Activated gamma-delta T cell (primary cell): ENCODE measurements around the gene TWIST2.

Experiments
- DNase-seq: peaks from one replicate; lab custom pipeline; 2025; lab: John Stamatoyannopoulos, UW

TWIST2 gene

DNA sequence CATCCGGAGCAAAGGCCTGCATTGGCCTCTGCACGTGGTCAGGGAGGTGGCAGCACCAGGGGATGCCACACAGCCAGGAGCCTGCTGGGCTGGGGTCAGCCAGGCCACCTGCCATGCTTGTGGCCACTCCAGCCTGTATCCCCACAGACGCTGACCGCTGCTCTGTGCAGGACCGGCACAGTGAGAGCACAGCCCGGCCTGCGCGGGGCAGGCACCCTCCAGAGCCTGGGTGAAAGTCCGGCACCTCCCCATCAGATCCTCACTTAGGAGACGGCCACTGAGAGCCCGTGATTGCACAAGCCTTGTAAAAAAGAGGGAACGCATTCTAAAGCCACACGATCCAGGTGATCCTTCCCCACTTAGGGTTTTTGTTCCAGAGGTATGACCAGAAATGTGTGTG lies 42.2 kb downstream of the TWIST2 start:
- DNase-seq, result no peak

DNA sequence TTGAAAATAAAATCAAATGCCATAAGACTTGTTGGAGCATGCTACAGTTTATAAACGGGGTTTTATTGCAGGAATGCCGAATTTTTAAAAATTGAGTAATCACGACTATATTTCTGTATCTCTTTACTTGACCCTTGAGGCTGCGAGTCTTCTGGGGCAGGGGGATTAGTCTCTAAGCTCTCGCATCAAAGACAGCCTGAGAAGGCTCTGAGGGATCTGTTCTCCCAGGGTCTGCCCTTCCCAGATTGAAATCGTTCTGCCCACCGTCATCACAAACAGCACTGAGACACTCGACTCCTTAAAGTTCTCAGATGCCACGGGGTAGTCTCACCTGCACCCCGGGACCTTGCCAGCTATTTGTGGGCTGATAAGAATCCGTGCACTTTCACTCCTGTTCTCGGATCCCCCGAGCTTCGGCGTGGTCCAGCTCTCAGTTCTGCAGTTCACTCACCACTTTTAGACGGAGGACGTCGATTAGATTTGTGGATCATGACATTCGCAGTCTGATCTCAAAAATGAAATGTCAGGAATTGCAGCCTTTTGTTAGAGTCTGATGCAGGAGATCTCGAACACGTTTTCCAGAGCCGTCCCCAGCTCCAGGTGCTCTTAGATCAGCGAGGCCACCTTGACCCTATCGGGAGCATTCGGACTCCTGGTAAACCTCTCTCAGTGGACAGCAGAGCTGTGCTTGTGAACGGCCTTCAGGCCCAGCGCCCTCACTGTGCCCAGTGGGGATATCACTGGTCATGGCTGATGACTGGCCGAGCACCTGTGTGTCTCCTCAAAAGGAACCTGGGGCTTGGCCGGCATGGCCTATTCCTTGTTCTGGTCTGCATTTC lies 43.0 kb downstream of the TWIST2 start:
- no peak for DNase-seq

DNA sequence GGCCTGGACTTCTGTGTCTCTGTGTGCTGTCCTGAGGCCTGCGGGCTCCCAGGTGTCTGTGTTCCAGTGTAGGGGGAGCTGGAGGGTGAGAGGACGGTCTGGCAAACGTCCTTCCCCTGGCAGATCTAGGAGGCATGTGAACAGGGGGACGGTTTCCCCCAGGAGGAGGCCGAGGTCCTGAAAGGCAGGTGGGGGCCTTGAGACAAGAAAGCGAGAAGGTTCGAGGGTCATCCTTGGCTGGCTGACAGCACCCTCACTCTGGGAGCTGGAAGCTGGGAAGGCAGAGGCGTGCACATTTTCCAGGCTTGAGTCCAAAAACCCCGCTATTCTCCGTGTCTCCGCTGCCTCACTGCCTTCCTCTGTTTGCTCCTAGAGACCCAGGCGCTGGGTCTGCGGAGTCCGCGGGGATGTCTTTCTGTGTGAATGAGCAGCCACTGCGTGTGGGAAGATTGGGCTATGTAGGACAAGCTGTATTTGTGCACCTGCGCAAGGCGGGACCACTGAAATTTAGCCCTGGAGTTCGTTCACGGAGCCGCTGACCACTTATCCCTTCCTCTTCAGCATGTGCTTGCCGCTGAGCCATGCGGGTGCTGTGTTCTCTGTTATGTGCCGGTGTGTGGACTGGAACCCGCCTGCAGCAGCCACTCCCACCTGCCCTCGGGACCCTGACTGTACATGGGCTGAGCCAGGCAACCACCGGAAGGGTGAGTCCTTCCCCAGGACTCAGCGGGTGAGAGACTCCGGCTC lies 43.7 kb downstream of the TWIST2 start:
- DNase-seq, result no peak

DNA sequence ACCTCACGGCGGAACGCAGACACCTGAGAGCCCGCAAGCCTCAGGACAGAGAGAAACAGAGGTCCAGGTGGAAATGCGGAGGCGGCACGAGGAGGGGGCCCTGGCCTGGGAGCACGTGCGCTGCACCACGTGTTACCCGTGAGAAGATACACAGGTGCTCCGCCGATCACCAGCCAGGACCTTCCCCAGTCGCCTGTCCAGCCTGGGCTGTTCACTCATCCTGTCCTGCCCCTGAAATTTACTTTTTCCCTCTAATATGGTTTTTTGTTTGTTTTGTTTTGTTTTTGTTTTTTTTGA lies 44.3 kb downstream of the TWIST2 start:
- no peak for DNase-seq

DNA sequence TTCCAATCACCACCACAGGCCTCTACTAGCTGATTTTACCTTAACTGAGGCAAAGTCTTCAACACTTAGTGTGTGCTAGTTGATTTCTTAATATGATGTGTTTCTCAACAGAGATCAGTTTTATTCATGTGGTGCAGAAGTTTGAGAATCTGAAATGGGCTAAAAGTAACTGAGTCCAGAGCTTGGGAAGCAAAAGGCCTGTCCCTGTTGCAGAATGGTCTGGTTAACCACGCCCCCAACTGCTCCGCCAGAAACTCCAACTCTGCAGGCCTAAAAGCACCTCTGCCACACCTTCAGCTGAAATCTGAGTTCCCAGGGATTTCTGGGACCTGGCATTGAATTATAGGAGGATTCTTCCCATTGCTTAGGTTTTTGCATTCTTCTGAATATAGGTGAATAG lies 44.9 kb downstream of the TWIST2 start:
- no peak for DNase-seq

DNA sequence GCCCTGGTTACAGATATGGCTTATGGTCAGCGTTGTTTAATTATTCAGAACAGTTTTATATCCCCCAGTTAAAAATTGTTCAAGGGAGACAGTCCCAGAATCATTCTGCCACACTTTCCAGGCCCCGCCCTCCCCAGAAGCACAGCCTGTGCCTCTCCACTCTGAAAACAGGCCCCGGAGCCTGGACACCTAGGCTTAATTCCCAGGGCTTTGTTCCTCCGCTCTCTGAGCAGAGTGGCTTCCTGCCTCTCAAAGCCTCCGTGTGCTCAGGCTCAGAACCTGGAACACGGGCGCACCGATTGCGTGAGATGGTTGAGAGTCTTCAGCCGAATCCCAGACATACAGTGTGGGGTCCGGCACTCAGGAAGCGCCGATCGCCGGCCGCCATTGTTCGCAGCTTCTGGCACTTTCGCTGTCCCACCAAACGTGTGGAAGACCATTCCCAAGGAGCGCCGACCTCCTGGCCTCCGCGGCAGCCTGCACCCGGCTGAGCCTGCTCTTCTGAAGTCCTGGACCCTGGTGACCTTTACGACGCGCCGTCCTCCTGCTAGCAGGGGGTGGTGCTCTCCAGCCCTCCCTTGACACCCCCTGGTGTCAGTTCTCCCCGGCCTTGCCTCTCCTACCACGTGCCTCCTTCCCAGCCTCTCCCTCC lies 45.6 kb downstream of the TWIST2 start:
- no peak for DNase-seq

- DNase-seq, result no peak
Observed at GRCh38 chr2:238894226-238894949, 46.5 kb downstream of the TWIST2 start.

GRCh38 chr2:238894950-238895298 lies 47.0 kb downstream of the TWIST2 start:
- DNase-seq, result no peak

- no peak for DNase-seq
Observed at GRCh38 chr2:238895361-238895882, 47.5 kb downstream of the TWIST2 start.

- no peak for DNase-seq
Observed at GRCh38 chr2:238895891-238896600, 48.2 kb downstream of the TWIST2 start.

DNA sequence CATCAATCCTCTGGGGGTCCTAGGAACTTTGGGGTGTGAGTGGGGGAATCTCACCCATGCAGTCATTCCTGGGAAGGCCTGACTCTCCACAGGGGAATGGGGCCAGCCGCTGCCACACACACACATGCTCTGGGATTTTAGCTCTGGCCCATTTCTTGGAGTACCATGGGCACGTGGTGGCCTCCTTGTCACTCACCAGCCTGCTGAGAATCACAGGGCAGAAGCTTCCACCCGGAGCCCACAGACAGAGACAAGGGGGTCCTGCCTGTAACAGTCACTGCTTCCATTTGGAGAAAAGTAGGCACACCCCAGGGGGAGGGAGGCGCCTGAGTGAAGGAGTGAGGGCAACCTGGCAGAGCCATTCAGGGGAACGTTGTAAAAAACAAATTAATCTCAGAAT lies 48.8 kb downstream of the TWIST2 start:
- DNase-seq, result no peak

DNA sequence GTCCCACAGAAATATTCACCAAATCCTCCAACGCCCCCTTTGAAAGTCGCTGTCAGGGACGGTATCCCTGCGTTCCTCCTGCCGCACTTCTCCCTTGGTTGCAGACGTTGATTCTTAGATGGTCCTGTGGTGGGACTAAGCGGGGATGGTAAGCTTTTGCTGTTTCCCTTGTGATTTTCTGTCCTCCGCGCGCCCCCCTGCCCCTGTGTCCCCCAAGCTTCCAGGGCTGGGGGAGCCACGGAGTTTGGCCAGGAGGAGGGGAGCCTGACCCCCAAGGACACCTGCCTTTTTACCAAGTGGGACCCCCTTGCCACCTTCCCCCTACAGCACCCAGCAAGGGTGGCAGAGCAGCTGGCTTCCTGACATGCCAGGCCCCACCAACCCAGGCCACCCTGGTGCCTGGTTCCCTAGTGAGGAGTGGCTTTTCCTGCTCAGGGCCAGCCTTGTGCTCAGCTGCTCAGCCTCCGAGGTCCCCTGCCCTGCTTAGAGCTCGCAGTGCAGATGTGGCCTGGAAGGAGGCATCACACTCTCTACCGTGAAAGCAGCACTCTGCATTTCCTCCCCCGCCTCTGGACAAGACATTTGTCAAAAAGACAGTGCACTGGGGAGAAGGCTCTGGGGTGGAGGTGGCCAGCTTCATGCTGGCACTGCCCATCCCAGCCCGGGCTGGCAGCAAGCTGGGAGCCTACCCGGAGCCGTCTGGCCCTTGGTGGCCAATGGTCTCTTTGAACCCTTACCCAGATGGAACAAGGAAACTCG lies 49.4 kb downstream of the TWIST2 start:
- no peak for DNase-seq

DNA sequence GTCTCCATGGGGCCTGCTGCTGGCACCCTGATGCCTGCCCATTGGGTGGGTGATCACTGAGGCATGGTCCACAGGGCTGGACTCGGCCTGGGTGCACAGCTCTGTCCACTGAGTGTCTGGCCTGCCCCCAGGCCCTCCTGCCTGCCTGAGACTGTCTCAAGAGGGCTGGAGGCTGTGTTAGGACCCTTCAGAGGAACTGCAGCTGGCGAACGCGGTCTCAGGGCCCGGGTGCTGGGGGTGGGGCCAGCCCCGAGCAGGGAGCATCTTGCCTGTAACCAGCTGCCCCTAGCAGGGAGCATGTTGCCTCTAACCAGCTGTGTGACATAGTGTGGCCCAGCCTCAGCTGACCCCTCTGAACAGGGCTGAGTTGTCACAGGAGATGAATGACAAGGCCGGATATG lies 50.0 kb downstream of the TWIST2 start:
- no peak for DNase-seq

GRCh38 chr2:238898534-238899281 lies 50.8 kb downstream of the TWIST2 start:
- no peak for DNase-seq

DNA sequence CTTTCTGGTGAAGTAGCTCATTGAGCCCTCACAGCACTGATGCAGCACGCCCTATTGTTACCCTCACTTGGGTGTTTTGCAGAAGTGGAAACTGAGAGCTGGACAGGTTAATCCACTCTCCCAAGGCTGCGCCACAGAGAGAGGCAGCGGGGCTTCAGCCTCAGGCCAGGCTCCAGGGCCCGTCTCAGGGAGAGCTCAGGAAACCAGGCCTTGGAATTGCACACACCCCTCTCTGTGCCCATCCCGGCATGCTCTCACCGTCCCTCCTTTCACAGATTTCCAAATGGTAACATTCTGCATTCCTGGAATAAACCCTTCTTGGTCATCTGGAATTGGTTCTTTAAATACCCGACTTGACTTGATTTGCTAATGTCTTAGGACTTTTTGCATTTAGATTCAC lies 51.5 kb downstream of the TWIST2 start:
- DNase-seq, result no peak

DNA sequence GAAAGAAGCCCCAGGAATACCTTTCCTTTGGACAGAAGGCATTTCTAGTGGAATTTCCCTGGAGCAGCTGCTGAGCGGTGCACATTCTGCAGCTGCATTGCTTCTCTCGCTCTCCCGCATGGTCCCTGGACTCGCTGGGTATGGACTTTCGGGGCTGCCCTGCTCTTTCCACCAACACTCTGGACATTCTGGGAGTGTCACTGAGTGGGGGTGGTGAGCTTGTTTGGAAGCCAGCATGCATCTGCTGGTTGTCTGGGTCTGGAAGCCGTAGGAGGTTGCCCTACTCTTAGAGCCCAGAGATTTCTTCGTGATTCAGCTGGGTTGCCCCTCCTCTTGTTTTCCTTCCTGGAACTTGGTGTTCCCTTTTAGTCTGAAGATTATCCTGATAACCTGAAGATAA lies 52.6 kb downstream of the TWIST2 start:
- no peak for DNase-seq

GRCh38 chr2:238901461-238902057 lies 53.7 kb downstream of the TWIST2 start:
- DNase-seq, result no peak

GRCh38 chr2:238902285-238902684 lies 54.4 kb downstream of the TWIST2 start:
- no peak for DNase-seq

DNA sequence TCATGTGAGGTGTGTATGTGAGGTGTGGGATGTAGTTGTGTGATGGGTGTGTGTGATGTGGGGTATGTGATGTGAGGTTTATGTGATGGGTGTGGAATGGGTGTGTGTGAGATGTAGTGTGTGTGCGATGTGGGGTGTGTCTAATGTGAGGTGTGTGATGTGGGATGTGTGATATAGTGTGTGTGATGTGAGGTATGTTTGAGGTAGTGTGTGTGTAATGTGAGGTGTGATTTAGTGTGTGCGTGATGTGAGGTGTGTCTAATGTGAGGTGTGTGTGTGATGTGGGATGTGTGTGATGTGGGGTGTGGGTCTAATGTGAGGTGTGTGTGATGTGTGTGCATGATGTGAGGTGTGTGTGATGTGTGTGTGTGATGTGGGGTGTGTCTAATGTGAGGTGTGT lies 55.3 kb downstream of the TWIST2 start:
- DNase-seq, result no peak

DNA sequence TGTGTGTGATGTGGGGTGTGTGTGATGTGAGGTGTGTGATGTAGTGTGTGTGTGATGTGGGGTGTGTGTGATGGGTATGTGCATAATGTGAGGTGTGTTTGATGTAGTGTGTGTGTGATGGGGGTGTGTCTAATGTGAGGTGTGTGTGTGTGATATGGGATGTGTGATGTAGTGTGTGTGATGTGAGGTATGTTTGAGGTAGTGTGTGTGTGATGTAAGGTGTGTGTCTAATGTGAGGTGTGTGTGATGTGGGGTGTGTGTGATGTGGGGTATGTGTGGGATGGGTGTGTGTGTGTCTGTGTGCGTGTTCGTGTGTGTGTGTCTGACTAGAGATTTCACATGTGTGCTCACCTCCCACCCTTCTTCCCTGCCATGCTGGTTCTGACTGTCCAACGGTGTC lies 56.3 kb downstream of the TWIST2 start:
- no peak for DNase-seq
